Keratinocyte (primary cell): ENCODE results near the gene ANGPT4. TPM values are rescaled to one million over a fixed set of nuclear protein-coding genes. Genes with fewer than 3 reads are reported as not detected.

ENCODE experiments used
- DNase-seq: peaks from one replicate; pipeline ENCODE4 v3.0.0-alpha.2; 2011; ENCODE audit warnings: low read depth, missing footprints, low spot score
- FAIRE-seq: peaks from 2 replicates; lab custom pipeline; 2011; peaks lifted over from hg19 to GRCh38; lab: Jason Lieb, UNC
- H2AFZ ChIP-seq: 2 replicates; pipeline ENCODE4 v1.6.0; 2012; ENCODE audit warnings: low read length, control low read depth, inconsistent platforms; ENCODE audit not compliant: control insufficient read depth
- H3K27ac ChIP-seq: 2 replicates; pipeline ENCODE4 v1.5.1; 2011; ENCODE audit warnings: low read length; ENCODE audit not compliant: control insufficient read depth, insufficient read depth
- H3K27me3 ChIP-seq: 3 replicates; pipeline ENCODE4 v1.6.0; 2011; ENCODE audit warnings: low read length; ENCODE audit not compliant: control insufficient read depth, insufficient read depth; ENCODE audit errors: extremely low read depth
- H3K36me3 ChIP-seq, 2 experiments: 2 replicates in 1 of 2; 3 replicates in 1 of 2; pipeline ENCODE4 v1.5.1; 2011; ENCODE audit warnings: low read length in 2 of 2, mild to moderate bottlenecking in 1 of 2; ENCODE audit not compliant: control insufficient read depth in 2 of 2, insufficient read depth in 2 of 2; ENCODE audit errors: extremely low read depth in 1 of 2
- H3K4me1 ChIP-seq: 3 replicates; pipeline ENCODE4 v1.5.1; 2011; ENCODE audit warnings: low read length; ENCODE audit not compliant: control insufficient read depth, insufficient read depth; ENCODE audit errors: extremely low read depth
- H3K4me2 ChIP-seq: 3 replicates; pipeline ENCODE4 v1.6.0; 2011; ENCODE audit warnings: low read depth, low read length; ENCODE audit not compliant: control insufficient read depth, insufficient read depth; ENCODE audit errors: extremely low read depth
- H3K4me3 ChIP-seq, 3 experiments: fragments of 200-600 bp in 1 of 3; sonication (generic) in 1 of 3; 2 replicates in 2 of 3; 3 replicates in 1 of 3; pipeline ENCODE4 v1.5.1; 2011 to 2016; ENCODE audit warnings: low read length in 3 of 3, mild to moderate bottlenecking in 3 of 3, control low read depth in 2 of 3, inconsistent platforms in 1 of 3, low read depth in 1 of 3, mixed read lengths in 1 of 3, mixed run types in 1 of 3, moderate library complexity in 1 of 3; ENCODE audit not compliant: control insufficient read depth in 2 of 3, insufficient read depth in 2 of 3; ENCODE audit errors: extremely low read depth in 1 of 3
- H3K79me2 ChIP-seq: 2 replicates; pipeline ENCODE4 v1.6.0; 2012; ENCODE audit warnings: low read length; ENCODE audit not compliant: control insufficient read depth, insufficient read depth
- H3K9ac ChIP-seq: 3 replicates; pipeline ENCODE4 v1.6.0; 2011; ENCODE audit warnings: low read length; ENCODE audit not compliant: control insufficient read depth, insufficient read depth; ENCODE audit errors: extremely low read depth
- H3K9me1 ChIP-seq: 3 replicates; pipeline ENCODE4 v1.6.0; 2011; ENCODE audit warnings: low read length; ENCODE audit not compliant: control insufficient read depth, insufficient read depth; ENCODE audit errors: extremely low read depth
- H3K9me3 ChIP-seq: 2 replicates; pipeline ENCODE4 v1.5.1; 2012; ENCODE audit warnings: low read depth, low read length; ENCODE audit not compliant: control insufficient read depth
- H4K20me1 ChIP-seq: 3 replicates; pipeline ENCODE4 v1.6.0; 2011; ENCODE audit warnings: low read length; ENCODE audit not compliant: control insufficient read depth, insufficient read depth; ENCODE audit errors: extremely low read depth
- CTCF ChIP-seq, 3 experiments: IDR thresholded peaks in 1 of 3; conservative IDR thresholded peaks in 1 of 3; optimal IDR thresholded peaks in 1 of 3; 2 replicates in 2 of 3; 3 replicates in 1 of 3; pipeline versions ENCODE3 to v1.5.1; 2011; ENCODE audit warnings: low read length in 3 of 3, mild to moderate bottlenecking in 3 of 3, moderate library complexity in 2 of 3, control low read depth in 1 of 3, inconsistent platforms in 1 of 3; ENCODE audit not compliant: insufficient read depth in 2 of 3; ENCODE audit errors: extremely low read depth in 1 of 3
- EZH2 ChIP-seq: IDR thresholded peaks from one replicate; pipeline ENCODE4 v1.6.1; 2012; ENCODE audit warnings: inconsistent platforms, mild to moderate bottlenecking, low read length, moderate library complexity
- dilution Hi-C: fragments of 300-500 bp; cut with MboI; formaldehyde crosslinking; loops from one replicate; pipeline ENCODE4 v1.7.0; 2020; ENCODE audit warnings: low sequenced_read_pairs; ENCODE audit not compliant: extremely low pct_ligation_motif_present
- polyA plus RNA-seq, 5 experiments: library from polyadenylated mRNA; depleted of rRNA in 3 of 5; stranded (reverse) in 3 of 5; stranded (forward) in 1 of 5; unstranded in 1 of 5; fragments of >200 nt; gene quantifications; 1 replicate in 1 of 5; 2 replicates in 3 of 5; 3 replicates in 1 of 5; pipeline versions ENCODE4 v1.2.1 to v1.2.3, GENCODE V29; 2011 to 2012; ENCODE audit warnings: missing spikeins in 2 of 5, low read depth in 1 of 5, low replicate concordance in 1 of 5

The ANGPT4 gene
- polyA plus RNA-seq, 1 donor (not counting 4 experiments of a cell fraction or from before 2014, with no cell fraction given), result not detected

- Histone ChIP-seq H3K36me3 (no peaks in the 10 kb centered on the region), H4K20me1 (no peaks in the 10 kb centered on the region), H3K4me3 (peak overlapping the region; percentile 81 to 88 (median 87)), H3K4me1 (peaks cover 34% of the 10 kb centered on the region), H3K4me2 (peak overlapping the region; percentile 82), H2AFZ (peak overlapping the region; percentile 75), H3K27ac (peak overlapping the region; percentile 76), H3K9ac (peak overlapping the region; percentile 84), H3K9me3 (no peaks in the 10 kb centered on the region), H3K9me1 (peaks cover 7% of the 10 kb centered on the region), H3K79me2 (peaks cover 22% of the 10 kb centered on the region), H3K27me3 (no peaks in the 10 kb centered on the region)
- dilution Hi-C loops, result no loop called here
- DNase-seq, result no peak
- no peak for FAIRE-seq
- TF ChIP-seq CTCF (optimal IDR thresholded peaks at IDR 0.05 in 1 of 3, IDR thresholded peaks at IDR 0.05 in 1 of 3, conservative IDR thresholded peaks at IDR 0.05 in 1 of 3; ENCODE audit: extremely low read depth in 1 of 3, insufficient read depth in 2 of 3, low read length in 3 of 3), result no peak
- no peak for TF ChIP-seq EZH2
Measured at GRCh38 chr20:833121-833449, 83.0 kb downstream of the ANGPT4 start.

- H3K4me3 ChIP-seq, result no peak overlapping the region
- H3K79me2 ChIP-seq, result peaks cover 12% of the 10 kb centered on the region
- H3K27me3 ChIP-seq, result no peaks in the 10 kb centered on the region
- FAIRE-seq (no peak), DNase-seq (no peak)
- dilution Hi-C loops, result no loop called here
- no peak for TF ChIP-seq EZH2
- TF ChIP-seq CTCF (optimal IDR thresholded peaks at IDR 0.05 in 1 of 3, IDR thresholded peaks at IDR 0.05 in 1 of 3, conservative IDR thresholded peaks at IDR 0.05 in 1 of 3; ENCODE audit: extremely low read depth in 1 of 3, insufficient read depth in 2 of 3, low read length in 3 of 3), result no peak
- H3K4me1 ChIP-seq, result peaks cover 26% of the 10 kb centered on the region
- no peaks in the 10 kb centered on the region for H3K9me3 ChIP-seq
- H2AFZ ChIP-seq, result no peak overlapping the region
- H3K27ac ChIP-seq, result no peak overlapping the region
- no peaks in the 10 kb centered on the region for H3K36me3 ChIP-seq
- no peaks in the 10 kb centered on the region for H4K20me1 ChIP-seq
- H3K9ac ChIP-seq, result no peak overlapping the region
- H3K4me2 ChIP-seq, result no peak overlapping the region
- H3K9me1 ChIP-seq, result peaks cover 3% of the 10 kb centered on the region
Measured at GRCh38 chr20:831956-832355, 84.2 kb downstream of the ANGPT4 start.
